K562 (cell line): ENCODE results near the gene FAM20C. TPM values are rescaled to one million over a fixed set of nuclear protein-coding genes. Genes with fewer than 3 reads are reported as not detected.

Experiments
- ATAC-seq: fragments of 200-7000 bp; cut with Tn5 transposase; 3 replicates; pipeline ENCODE4 v1.9.1; 2020; ENCODE audit warnings: moderate library complexity
- BruUV-seq: library from RNA; stranded (reverse); fragments of 400-500 nt; replicated peaks from 2 replicates; lab custom pipeline; 2021; lab: Mats Ljungman, UMichigan
- CTCF ChIA-PET: fragments of 300-600 bp; formaldehyde crosslinking; extraction: SDS; loops from one replicate; lab custom pipeline; 2021; ENCODE audit warnings: low intra/inter-chr PET ratio; lab: Yijun Ruan, JAX
- POLR2A ChIA-PET: fragments of 300-600, 350-650 bp; sonication (Branson Sonifier 250); formaldehyde crosslinking; extraction: SDS; loops from one replicate; lab custom pipeline; 2021; ENCODE audit warnings: antibody characterized with exemption, inconsistent platforms; lab: Yijun Ruan, JAX
- DNase-seq, 4 experiments: peaks; one replicate each; pipeline versions ENCODE4 v3.0.0 to v3.0.0-alpha.2; 2011 to 2018; ENCODE audit warnings: low spot score in 3 of 4, mixed read lengths in 3 of 4; ENCODE audit errors: extremely low read depth in 1 of 4
- FAIRE-seq: peaks from 2 replicates; lab custom pipeline; 2011; peaks lifted over from hg19 to GRCh38; lab: Jason Lieb, UNC
- H2AFZ ChIP-seq: 2 replicates; pipeline ENCODE4 v1.6.0; 2011; ENCODE audit warnings: low read depth, low read length, control low read depth, inconsistent platforms
- H3K27ac ChIP-seq: fragments of 200-600 bp; 3 replicates; pipeline ENCODE4 v1.8.0; 2011; ENCODE audit warnings: low read depth, mild to moderate bottlenecking, control low read depth, inconsistent platforms, low read length, moderate library complexity, mixed read lengths; ENCODE audit errors: extremely low read depth
- H3K27me3 ChIP-seq, 2 experiments: fragments of 300-600 bp in 1 of 2; 2 replicates in 1 of 2; 3 replicates in 1 of 2; pipeline versions ENCODE4 v1.6.0 to v1.8.0; 2011; ENCODE audit warnings: inconsistent platforms in 2 of 2, low read length in 2 of 2, mild to moderate bottlenecking in 1 of 2, mixed read lengths in 1 of 2, moderate library complexity in 1 of 2; ENCODE audit not compliant: control insufficient read depth in 2 of 2, insufficient read depth in 2 of 2
- H3K36me3 ChIP-seq: fragments of 300-600 bp; 3 replicates; pipeline ENCODE4 v1.8.0; 2011; ENCODE audit warnings: mild to moderate bottlenecking, low read length, inconsistent platforms; ENCODE audit not compliant: control insufficient read depth, insufficient read depth
- H3K4me1 ChIP-seq, 2 experiments: fragments of 200-600 bp in 1 of 2; replicated peaks in 1 of 2; 2 replicates in 1 of 2; 3 replicates in 1 of 2; pipeline versions ENCODE4 v1.5.1 to v1.8.0; 2011; ENCODE audit warnings: inconsistent platforms in 2 of 2, low read length in 2 of 2, mild to moderate bottlenecking in 1 of 2, mixed read lengths in 1 of 2, moderate library complexity in 1 of 2; ENCODE audit not compliant: control insufficient read depth in 2 of 2, insufficient read depth in 2 of 2
- H3K4me2 ChIP-seq: 2 replicates; pipeline ENCODE4 v1.6.1; 2011; ENCODE audit warnings: low read length, control low read depth, inconsistent platforms, mixed read lengths; ENCODE audit not compliant: insufficient read depth
- H3K4me3 ChIP-seq: fragments of 200-600 bp; sonication (generic), shearing (Covaris generic); 2 replicates; pipeline ENCODE4 v1.5.1; 2016; ENCODE audit warnings: control low read depth, inconsistent platforms
- H3K79me2 ChIP-seq: fragments of 200-600 bp; 3 replicates; pipeline ENCODE4 v1.8.0; 2011; ENCODE audit warnings: low read length, inconsistent platforms; ENCODE audit not compliant: control insufficient read depth, insufficient read depth
- H3K9ac ChIP-seq, 2 experiments: 2 replicates each; pipeline versions ENCODE4 v1.6.0 to v1.6.1; 2011; ENCODE audit warnings: low read depth in 2 of 2, low read length in 2 of 2, control low read depth in 1 of 2, inconsistent platforms in 1 of 2, mild to moderate bottlenecking in 1 of 2, mixed read lengths in 1 of 2; ENCODE audit not compliant: insufficient read depth in 1 of 2
- H3K9me1 ChIP-seq: one replicate; pipeline ENCODE4 v1.6.0; 2011; ENCODE audit warnings: inconsistent platforms, mild to moderate bottlenecking, low read length, moderate library complexity; ENCODE audit not compliant: control insufficient read depth, insufficient read depth
- H3K9me3 ChIP-seq: replicated peaks from 2 replicates; pipeline ENCODE4 v1.5.1; 2011; ENCODE audit warnings: low read depth, low read length, inconsistent platforms; ENCODE audit not compliant: control insufficient read depth, insufficient read depth
- H4K20me1 ChIP-seq: replicated peaks from 2 replicates; pipeline ENCODE4 v1.6.1; 2011; ENCODE audit warnings: low read length, inconsistent platforms, mixed read lengths; ENCODE audit not compliant: control insufficient read depth, insufficient read depth
- CC2D1A ChIP-seq: fragments of 450-650 bp; IDR thresholded peaks from 2 replicates; pipeline ENCODE4 v1.6.1; 2017; ENCODE audit warnings: mild to moderate bottlenecking
- CSDE1 ChIP-seq, 2 experiments: fragments of 450-650 bp; IDR thresholded peaks; 2 replicates each; pipeline ENCODE4 v1.6.1; 2016; ENCODE audit warnings: mild to moderate bottlenecking in 1 of 2
- ETS1 ChIP-seq: conservative IDR thresholded peaks from 2 replicates; pipeline ENCODE4 v1.6.1; 2011; ENCODE audit warnings: low read depth, mild to moderate bottlenecking, low read length; ENCODE audit not compliant: control insufficient read depth
- HDGF ChIP-seq: fragments of 450-650 bp; IDR thresholded peaks from 2 replicates; pipeline ENCODE4 v1.6.1; 2016
- MTA2 ChIP-seq: fragments of 450-650 bp; IDR thresholded peaks from 2 replicates; pipeline ENCODE4 v1.6.1; 2016; ENCODE audit warnings: low read depth
- NCOR1 ChIP-seq: fragments of 450-650 bp; IDR thresholded peaks from 2 replicates; pipeline ENCODE4 v1.6.1; 2016; ENCODE audit warnings: mild to moderate bottlenecking, moderate library complexity
- PHF21A ChIP-seq: fragments of 450-650 bp; IDR thresholded peaks from 2 replicates; pipeline ENCODE4 v1.6.1; 2017; ENCODE audit warnings: low read depth, borderline replicate concordance
- PML ChIP-seq: IDR thresholded peaks from 2 replicates; pipeline ENCODE4 v1.6.1; 2012; ENCODE audit warnings: low read length, inconsistent platforms
- POLR2B ChIP-seq: fragments of 450-650 bp; IDR thresholded peaks from 2 replicates; pipeline ENCODE4 v1.6.1; 2018; ENCODE audit warnings: low read depth; ENCODE audit not compliant: partially characterized antibody
- SMAD1 ChIP-seq: fragments of 150-350 bp; IDR thresholded peaks from 2 replicates; pipeline ENCODE4 v1.6.1; 2014; ENCODE audit warnings: low read length, low read depth; ENCODE audit not compliant: partially characterized antibody
- SNIP1 ChIP-seq: fragments of 450-650 bp; IDR thresholded peaks from 2 replicates; pipeline ENCODE4 v1.7.1; 2017; ENCODE audit warnings: low read depth, mild to moderate bottlenecking
- TRIM24 ChIP-seq, 2 experiments: fragments of 450-650 bp; IDR thresholded peaks; 2 replicates each; pipeline ENCODE4 v1.6.1; 2016
- YBX1 ChIP-seq: fragments of 450-650 bp; IDR thresholded peaks from 2 replicates; pipeline ENCODE4 v1.7.1; 2016; ENCODE audit warnings: mild to moderate bottlenecking
- ZNF239 ChIP-seq: fragments of 250-450 bp; sonication (Bioruptor Pico); IDR thresholded peaks from 2 replicates; pipeline ENCODE4 v1.4.0; 2020; ENCODE audit warnings: mild to moderate bottlenecking
- WGBS: fragments of 100-300 bp; shearing (Covaris generic); methylation state at CpG from one replicate; pipeline ENCODE4 v1.1.6; 2016; ENCODE audit warnings: low coverage, mixed read lengths; ENCODE audit not compliant: insufficient coverage; ENCODE audit errors: missing lambda C conversion rate; 5-methylcytosine and 5-hydroxymethylcytosine counted together
- in situ Hi-C: fragments of 300-500 bp; cut with MboI; formaldehyde crosslinking; loops from 4 replicates; pipeline ENCODE4 v1.15.0; 2018; ENCODE audit warnings: inconsistent platforms, mixed read lengths
- intact Hi-C: fragments of 100-400 bp; cut with micrococcal nuclease; formaldehyde crosslinking; loops from 2 replicates; pipeline ENCODE4 v1.14.2; 2022
- polyA plus RNA-seq, 8 experiments: library from polyadenylated mRNA; depleted of rRNA in 4 of 8; stranded (reverse) in 5 of 8; unstranded in 3 of 8; fragments of >200 nt; fragmentation: Nextera tagmentation in 2 of 8; fragmentation: Illumina TruSeq in 1 of 8; extraction: Ambion mirVana in 2 of 8; extraction: Trizol in 1 of 8; gene quantifications; 2 replicates each; pipeline versions ENCODE4 v1.2.1 to v1.2.3, GENCODE V29; 2011 to 2014; ENCODE audit warnings: inconsistent platforms in 1 of 8, missing spikeins in 1 of 8
- total RNA-seq, 7 experiments: library from RNA; depleted of rRNA in 6 of 7; stranded (reverse); fragments of >200 nt in 6 of 7; fragmentation: Illumina TruSeq in 2 of 7; extraction: Trizol in 2 of 7; gene quantifications; 2 replicates each; pipeline versions ENCODE4 v1.2.1 to v1.2.3, GENCODE V29; 2011 to 2021; ENCODE audit warnings: low replicate concordance in 1 of 7
- TF ChIP-seq, protein P1 (sequence below): fragments of 250-450 bp; sonication (Bioruptor Pico); IDR thresholded peaks from 2 replicates; pipeline ENCODE4 v1.5.0; 2021

FAM20C gene
- total and polyA plus RNA-seq, 9 of the 15 experiments (the other 6 are each of a cell fraction or from before 2014, with no cell fraction given): 0.09 TPM; not detected in 8

- H3K36me3 ChIP-seq: no peaks in the 10 kb centered on the region
- CTCF ChIA-PET: no interaction called here
- no peak for FAIRE-seq
Measured at GRCh38 chr7:292826-293225, 100.5 kb downstream of the FAM20C start.

More at GRCh38 chr7:292826-293225, 100.5 kb downstream of the FAM20C start:
- Histone ChIP-seq H3K9ac (no peak overlapping the region), H3K4me3 (no peak overlapping the region), H3K27me3 (peaks cover 39 to 91% of the 10 kb centered on the region in 2 experiments), H3K4me1 (peaks cover 0 to 14% of the 10 kb centered on the region in 2 experiments; a peak in 2 of 5 replicates), H3K27ac (no peak overlapping the region), H4K20me1 (no peaks in the 10 kb centered on the region; the same call in none of the 2 replicates), H3K79me2 (no peaks in the 10 kb centered on the region), H3K9me3 (no peaks in the 10 kb centered on the region), H2AFZ (no peak overlapping the region), H3K9me1 (no peaks in the 10 kb centered on the region), H3K4me2 (no peak overlapping the region)
- POLR2A ChIA-PET: interaction anchor here (0.6 kb wide), 1 partner anchor 9 kb away, joined by 4 read pairs; no protein-coding TSS in a partner anchor
- in situ Hi-C loops (no loop called here), intact Hi-C loops (no loop called here)
- BruUV-seq: no TSS peak
- TF ChIP-seq PML (no peak), SMAD1 (no peak), PHF21A (no peak), NCOR1 (no peak), HDGF (no peak), TRIM24 (IDR thresholded peaks at IDR 0.05) (no peak), POLR2B (no peak), YBX1 (no peak), CC2D1A (no peak), ZNF239 (no peak), CSDE1 (IDR thresholded peaks at IDR 0.05) (no peak), MTA2 (no peak), ETS1 (no peak), SNIP1 (no peak)
- TF ChIP-seq, protein P1, sequence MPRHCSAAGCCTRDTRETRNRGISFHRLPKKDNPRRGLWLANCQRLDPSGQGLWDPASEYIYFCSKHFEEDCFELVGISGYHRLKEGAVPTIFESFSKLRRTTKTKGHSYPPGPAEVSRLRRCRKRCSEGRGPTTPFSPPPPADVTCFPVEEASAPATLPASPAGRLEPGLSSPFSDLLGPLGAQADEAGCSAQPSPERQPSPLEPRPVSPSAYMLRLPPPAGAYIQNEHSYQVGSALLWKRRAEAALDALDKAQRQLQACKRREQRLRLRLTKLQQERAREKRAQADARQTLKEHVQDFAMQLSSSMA (CRISPR knock-in tag): no peak
- WGBS: 11% methylated on average over 12 of the region's 15 CpGs
- ATAC-seq: no peak
- no peak for DNase-seq
